ENCODE measurements around the gene FREM1.

The FREM1 gene

DNA sequence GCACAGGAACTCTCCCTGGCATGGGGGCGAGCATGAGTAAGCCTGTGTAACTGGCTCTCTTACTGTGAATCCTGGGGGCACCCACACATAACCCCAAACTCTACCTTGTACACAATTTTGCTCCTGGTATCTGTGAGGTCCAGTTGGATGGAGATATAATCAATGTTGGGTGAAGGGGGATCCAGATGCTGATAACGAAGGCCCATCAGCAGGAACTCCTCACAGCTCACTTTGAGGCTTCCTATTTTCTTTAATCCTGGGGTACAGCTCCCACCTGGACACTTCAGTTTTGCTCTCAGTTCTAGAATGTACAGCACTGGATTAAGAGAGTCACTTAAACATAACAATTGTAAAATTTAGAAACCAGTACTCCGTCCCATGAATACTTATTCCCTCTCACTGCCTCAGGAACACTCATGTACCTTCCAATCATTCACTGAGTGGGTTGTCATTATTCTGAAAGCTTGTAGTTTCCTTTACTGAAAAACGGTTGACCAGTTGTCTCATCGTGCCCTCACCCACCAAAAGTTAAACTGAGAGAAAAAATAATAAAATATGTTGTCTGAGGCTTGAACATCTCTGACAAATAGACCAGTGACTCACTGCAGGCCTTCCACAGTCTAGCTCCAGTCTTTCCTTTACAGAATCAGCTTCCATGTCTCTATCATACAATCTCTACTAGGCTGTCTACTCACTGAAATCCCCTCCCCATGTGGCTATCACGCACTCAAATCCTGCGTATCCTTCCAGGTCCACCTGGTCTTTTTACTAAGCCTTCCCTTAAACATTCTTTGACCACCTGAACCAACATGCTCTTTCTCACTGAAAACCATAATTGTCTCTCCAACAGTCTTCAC lies 52.6 kb downstream of the FREM1 start:
- DNase-seq: no peak
- Mint-ChIP-seq H3K27ac (peak overlapping the region; percentile 56), H3K4me1 (no peaks in the 10 kb centered on the region), H3K9me3 (no peaks in the 10 kb centered on the region), H3K36me3 (ENCODE audit: low read depth) (peaks cover 57% of the 10 kb centered on the region), H3K27me3 (ENCODE audit: low read depth, poor library complexity) (no peaks in the 10 kb centered on the region), H3K4me3 (no peak overlapping the region)
- TF ChIP-seq, protein P1, sequence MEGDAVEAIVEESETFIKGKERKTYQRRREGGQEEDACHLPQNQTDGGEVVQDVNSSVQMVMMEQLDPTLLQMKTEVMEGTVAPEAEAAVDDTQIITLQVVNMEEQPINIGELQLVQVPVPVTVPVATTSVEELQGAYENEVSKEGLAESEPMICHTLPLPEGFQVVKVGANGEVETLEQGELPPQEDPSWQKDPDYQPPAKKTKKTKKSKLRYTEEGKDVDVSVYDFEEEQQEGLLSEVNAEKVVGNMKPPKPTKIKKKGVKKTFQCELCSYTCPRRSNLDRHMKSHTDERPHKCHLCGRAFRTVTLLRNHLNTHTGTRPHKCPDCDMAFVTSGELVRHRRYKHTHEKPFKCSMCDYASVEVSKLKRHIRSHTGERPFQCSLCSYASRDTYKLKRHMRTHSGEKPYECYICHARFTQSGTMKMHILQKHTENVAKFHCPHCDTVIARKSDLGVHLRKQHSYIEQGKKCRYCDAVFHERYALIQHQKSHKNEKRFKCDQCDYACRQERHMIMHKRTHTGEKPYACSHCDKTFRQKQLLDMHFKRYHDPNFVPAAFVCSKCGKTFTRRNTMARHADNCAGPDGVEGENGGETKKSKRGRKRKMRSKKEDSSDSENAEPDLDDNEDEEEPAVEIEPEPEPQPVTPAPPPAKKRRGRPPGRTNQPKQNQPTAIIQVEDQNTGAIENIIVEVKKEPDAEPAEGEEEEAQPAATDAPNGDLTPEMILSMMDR (IDR thresholded peaks at IDR 0.05): no peak

GRCh38 chr9:14849851-14850250 lies 60.4 kb downstream of the FREM1 start:
- peak overlapping the region; percentile 62 for H3K27ac Mint-ChIP-seq

DNA sequence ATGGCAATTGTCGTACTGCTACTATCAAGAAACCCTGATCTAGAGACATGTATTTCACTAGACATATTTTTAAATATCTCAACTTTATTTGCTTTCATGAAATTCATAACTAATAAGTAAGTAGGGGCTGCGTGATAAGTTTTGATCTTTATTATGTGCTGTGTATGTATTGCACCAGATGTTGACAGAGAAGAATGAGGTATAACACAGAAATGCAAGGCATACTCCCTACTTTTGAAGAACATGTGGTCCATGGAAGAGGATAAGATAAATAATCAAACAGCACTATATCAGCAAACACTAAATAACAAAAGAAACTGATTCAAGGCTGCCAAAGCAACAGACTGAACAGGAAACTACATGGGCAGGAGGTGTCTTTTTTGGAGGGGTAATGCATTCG lies 60.9 kb downstream of the FREM1 start:
- DNase-seq: no peak
- Mint-ChIP-seq H3K4me3 (no peak overlapping the region), H3K9me3 (peaks cover 3% of the 10 kb centered on the region), H3K27me3 (ENCODE audit: low read depth, poor library complexity) (no peaks in the 10 kb centered on the region), H3K27ac (peak overlapping the region; percentile 62), H3K4me1 (peaks cover 12% of the 10 kb centered on the region), H3K36me3 (ENCODE audit: low read depth) (peaks cover 56% of the 10 kb centered on the region)
- TF ChIP-seq, protein P1 (IDR thresholded peaks at IDR 0.05): no peak

More at GRCh38 chr9:14849851-14850250, 60.4 kb downstream of the FREM1 start:
- DNase-seq: no peak
- H3K4me1 Mint-ChIP-seq: peaks cover 12% of the 10 kb centered on the region
- TF ChIP-seq, protein P1 (IDR thresholded peaks at IDR 0.05): no peak
- no peaks in the 10 kb centered on the region for H3K27me3 Mint-ChIP-seq (ENCODE audit: low read depth, poor library complexity)
- peaks cover 50% of the 10 kb centered on the region for H3K36me3 Mint-ChIP-seq (ENCODE audit: low read depth)
- no peak overlapping the region for H3K4me3 Mint-ChIP-seq
- H3K9me3 Mint-ChIP-seq: peaks cover 3% of the 10 kb centered on the region

DNA sequence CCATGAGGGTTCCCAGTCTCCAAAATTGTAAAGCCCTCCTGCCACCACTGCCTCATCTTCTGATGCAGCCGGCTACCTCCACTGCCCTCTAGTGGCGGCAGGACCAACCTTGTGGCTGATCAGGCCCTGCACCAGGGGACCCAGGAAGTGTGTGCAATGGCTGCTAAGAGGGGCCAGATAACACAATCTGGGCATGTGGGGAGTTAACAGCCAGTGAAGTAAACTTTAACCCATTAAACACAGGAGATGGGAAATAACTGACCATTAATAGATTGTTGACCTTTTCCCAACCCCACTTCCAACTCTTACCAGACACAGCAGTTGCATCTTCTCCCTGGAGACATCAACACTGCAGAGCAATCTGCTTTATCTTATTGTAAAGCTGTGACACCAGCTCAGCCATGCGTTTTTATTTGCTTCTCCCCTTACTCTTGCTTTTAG lies 63.3 kb downstream of the FREM1 start:
- Mint-ChIP-seq H3K4me1 (peaks cover 12% of the 10 kb centered on the region), H3K4me3 (no peak overlapping the region), H3K36me3 (ENCODE audit: low read depth) (peaks cover 64% of the 10 kb centered on the region), H3K27ac (no peak overlapping the region), H3K27me3 (ENCODE audit: low read depth, poor library complexity) (no peaks in the 10 kb centered on the region), H3K9me3 (peaks cover 3% of the 10 kb centered on the region)
- peak; percentile 74 for DNase-seq
- TF ChIP-seq, protein P1 (IDR thresholded peaks at IDR 0.05): peak; percentile 79

DNA sequence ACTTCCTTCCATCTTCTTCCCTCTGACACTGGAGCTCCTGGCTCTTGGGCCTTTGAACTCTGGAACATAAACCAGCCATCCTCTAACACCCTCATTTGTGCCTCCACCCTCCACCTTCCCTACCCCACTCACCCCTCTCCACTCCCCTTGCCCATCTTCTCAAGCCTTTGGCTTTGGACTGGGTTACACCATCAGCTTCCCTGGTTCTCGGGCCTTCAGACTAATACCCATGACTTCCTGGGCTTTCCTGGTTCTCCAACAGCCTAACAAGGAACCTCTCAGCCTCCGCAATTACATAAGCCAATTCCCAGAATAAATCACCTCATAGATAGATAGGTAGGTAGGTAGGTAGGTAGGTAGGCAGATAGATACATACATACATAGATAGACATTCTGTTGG lies 67.1 kb downstream of the FREM1 start:
- peaks cover 3% of the 10 kb centered on the region for H3K9me3 Mint-ChIP-seq
- peaks cover 83% of the 10 kb centered on the region for H3K36me3 Mint-ChIP-seq (ENCODE audit: low read depth)
- DNase-seq: no peak
- H3K27me3 Mint-ChIP-seq (ENCODE audit: low read depth, poor library complexity): no peaks in the 10 kb centered on the region
- TF ChIP-seq, protein P1 (IDR thresholded peaks at IDR 0.05): no peak
- peaks cover 12% of the 10 kb centered on the region for H3K4me1 Mint-ChIP-seq
- H3K4me3 Mint-ChIP-seq: no peak overlapping the region
- no peak overlapping the region for H3K27ac Mint-ChIP-seq

DNA sequence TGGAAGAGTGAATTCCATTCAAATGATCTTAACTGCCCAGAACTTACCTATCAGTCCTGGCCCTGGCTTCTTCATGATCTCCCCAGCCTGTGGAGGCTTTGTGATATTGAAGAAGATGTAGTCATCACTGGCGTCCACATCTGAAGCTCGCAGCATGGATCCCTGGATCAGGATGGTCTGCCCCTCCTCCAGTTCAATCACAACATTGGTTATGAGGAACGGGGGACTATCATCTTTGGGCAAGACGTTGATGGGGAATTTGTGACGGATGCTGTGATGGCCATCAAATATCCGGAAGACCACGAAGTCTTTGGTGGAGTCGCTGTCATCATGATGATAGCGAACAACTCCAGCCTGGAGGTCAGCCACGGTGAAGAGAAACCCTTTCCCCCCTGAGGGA lies 68.0 kb downstream of the FREM1 start:
- H3K9me3 Mint-ChIP-seq: peaks cover 3% of the 10 kb centered on the region
- H3K36me3 Mint-ChIP-seq (ENCODE audit: low read depth): peaks cover 84% of the 10 kb centered on the region
- no peaks in the 10 kb centered on the region for H3K27me3 Mint-ChIP-seq (ENCODE audit: low read depth, poor library complexity)
- TF ChIP-seq, protein P1 (IDR thresholded peaks at IDR 0.05): no peak
- H3K4me3 Mint-ChIP-seq: no peak overlapping the region
- no peak for DNase-seq
- no peak overlapping the region for H3K27ac Mint-ChIP-seq
- H3K4me1 Mint-ChIP-seq: peaks cover 6% of the 10 kb centered on the region
